ENCODE measurements around the gene BRSK2. TPM values are rescaled to one million over a fixed set of nuclear protein-coding genes. Genes with fewer than 3 reads are reported as not detected.

BRSK2 gene
- total and polyA plus RNA-seq, 9 of the 15 experiments (the other 6 are each of a cell fraction or from before 2014, with no cell fraction given): 0.06 to 0.52 (median 0.18) TPM; not detected in 5

DNA sequence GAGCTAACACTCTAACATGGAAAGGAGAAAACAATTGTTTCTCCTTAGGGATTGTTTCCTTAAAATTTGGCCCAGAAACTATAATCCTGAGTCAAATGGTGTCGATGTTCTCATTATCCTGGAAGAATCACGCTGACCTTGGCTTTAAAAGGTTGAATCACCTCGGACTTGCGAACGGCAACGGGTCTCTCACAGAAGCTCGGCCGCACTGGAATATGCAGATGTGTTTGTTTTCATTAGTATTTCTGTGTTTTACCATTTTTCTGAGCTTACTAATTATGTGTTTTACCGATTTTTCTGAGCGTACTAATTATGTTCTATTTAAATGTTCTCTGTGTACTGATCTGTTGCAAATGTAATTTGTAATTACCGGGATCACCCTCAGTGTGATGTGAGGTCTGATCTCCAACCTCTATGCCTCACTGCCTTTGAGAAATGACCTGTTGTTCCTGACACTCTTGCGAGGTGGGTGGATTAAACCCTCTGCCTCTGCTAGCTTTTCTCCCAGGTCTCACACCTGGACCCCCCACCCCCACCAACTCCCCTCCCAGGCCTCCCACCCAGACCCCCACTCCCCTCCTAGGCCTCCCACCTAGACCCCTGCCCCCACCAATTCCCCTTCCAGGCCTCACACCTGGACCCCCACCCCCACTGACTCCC is 38.3 kb upstream of the BRSK2 start (continued):
- TF ChIP-seq, protein P1, sequence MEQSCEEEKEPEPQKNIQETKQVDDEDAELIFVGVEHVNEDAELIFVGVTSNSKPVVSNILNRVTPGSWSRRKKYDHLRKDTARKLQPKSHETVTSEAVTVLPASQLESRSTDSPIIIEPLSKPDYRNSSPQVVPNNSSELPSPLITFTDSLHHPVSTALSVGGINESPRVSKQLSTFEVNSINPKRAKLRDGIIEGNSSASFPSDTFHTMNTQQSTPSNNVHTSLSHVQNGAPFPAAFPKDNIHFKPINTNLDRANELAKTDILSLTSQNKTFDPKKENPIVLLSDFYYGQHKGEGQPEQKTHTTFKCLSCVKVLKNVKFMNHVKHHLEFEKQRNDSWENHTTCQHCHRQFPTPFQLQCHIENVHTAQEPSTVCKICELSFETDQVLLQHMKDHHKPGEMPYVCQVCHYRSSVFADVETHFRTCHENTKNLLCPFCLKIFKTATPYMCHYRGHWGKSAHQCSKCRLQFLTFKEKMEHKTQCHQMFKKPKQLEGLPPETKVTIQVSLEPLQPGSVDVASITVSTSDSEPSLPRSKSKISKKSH (CRISPR knock-in tag; IDR thresholded peaks at IDR 0.05): no peak
- TF ChIP-seq POLR2AphosphoS5 (IDR thresholded peaks at IDR 0.05; ENCODE audit: control insufficient read depth, insufficient read depth, low read depth, low read length): peak; percentile 100

DNA sequence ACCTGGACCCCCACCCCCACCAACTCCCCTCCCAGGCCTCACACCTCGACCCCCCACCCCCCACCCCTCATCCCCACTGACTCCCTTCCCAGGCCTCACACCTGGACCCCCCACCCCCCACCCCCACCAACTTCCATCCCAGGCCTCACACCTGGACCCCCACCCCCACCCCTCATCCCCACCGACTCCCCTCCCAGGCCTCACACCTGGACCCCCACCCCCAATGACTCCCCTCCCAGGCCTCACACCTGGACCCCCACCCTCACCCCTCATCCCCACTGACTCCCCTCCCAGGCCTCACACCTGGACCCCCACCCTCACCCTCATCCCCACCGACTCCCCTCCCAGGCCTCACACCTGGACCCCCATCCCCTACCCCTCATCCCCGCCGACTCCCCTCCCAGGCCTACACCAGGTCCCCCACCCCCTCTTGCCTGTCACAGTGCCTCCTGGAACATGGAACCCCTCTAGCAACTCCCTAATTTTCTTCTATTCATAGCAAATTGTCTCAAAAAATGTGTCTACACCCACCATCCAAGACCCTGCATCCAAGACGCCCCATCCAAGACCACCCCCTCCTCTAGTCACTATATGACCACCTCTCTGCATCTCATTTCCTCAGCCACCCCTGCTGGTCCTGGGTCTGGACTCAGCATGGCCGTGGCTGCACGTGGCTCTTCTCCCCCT is 36.9 kb upstream of the BRSK2 start:
- Histone ChIP-seq H2AFZ (ENCODE audit: low read depth, low read length) (no peak overlapping the region), H3K9ac (ENCODE audit: insufficient read depth in 1 of 2, low read depth in 2 of 2, low read length in 2 of 2) (no peak overlapping the region), H3K4me2 (ENCODE audit: insufficient read depth, low read length) (no peak overlapping the region), H3K27ac (ENCODE audit: extremely low read depth, low read depth, low read length) (no peak overlapping the region), H4K20me1 (replicated peaks; ENCODE audit: control insufficient read depth, insufficient read depth, low read length) (no peaks in the 10 kb centered on the region), H3K9me1 (ENCODE audit: control insufficient read depth, insufficient read depth, low read length) (no peaks in the 10 kb centered on the region), H3K4me1 (replicated peaks in 1 of 2; ENCODE audit: control insufficient read depth in 2 of 2, insufficient read depth in 2 of 2, low read length in 2 of 2) (peaks cover 10 to 41% of the 10 kb centered on the region in 2 experiments; a peak in 4 of 5 replicates), H3K9me3 (replicated peaks; ENCODE audit: control insufficient read depth, insufficient read depth, low read depth, low read length) (no peaks in the 10 kb centered on the region), H3K79me2 (ENCODE audit: control insufficient read depth, insufficient read depth, low read length) (no peaks in the 10 kb centered on the region), H3K4me3 (no peak overlapping the region), H3K27me3 (ENCODE audit: control insufficient read depth in 2 of 2, insufficient read depth in 2 of 2, low read length in 2 of 2) (peaks cover 15 to 58% of the 10 kb centered on the region in 2 experiments; a peak in 4 of 5 replicates), H3K36me3 (ENCODE audit: control insufficient read depth, insufficient read depth, low read length) (no peaks in the 10 kb centered on the region)
- no peak for FAIRE-seq
- ATAC-seq: peak; percentile 22; the same call in 1 of the 3 replicates
- no TSS peak for BruUV-seq (replicated peaks)
- TF ChIP-seq SMARCA4 (IDR thresholded peaks at IDR 0.05) (no peak), PTRF (tag; IDR thresholded peaks at IDR 0.05) (no peak), RBM34 (IDR thresholded peaks at IDR 0.05; ENCODE audit: borderline replicate concordance, insufficient read depth, low read length) (no peak), KDM4B (IDR thresholded peaks at IDR 0.05; ENCODE audit: borderline replicate concordance in 2 of 2, low read depth in 1 of 2) (no peak), ETV6 (IDR thresholded peaks at IDR 0.05; ENCODE audit: borderline replicate concordance in 1 of 2, low read depth in 2 of 2, low read length in 1 of 2) (no peak), ETV6 (CRISPR knock-in tag; IDR thresholded peaks at IDR 0.05; ENCODE audit: borderline replicate concordance) (no peak), ZNF124 (CRISPR knock-in tag; IDR thresholded peaks at IDR 0.05) (no peak), NUFIP1 (IDR thresholded peaks at IDR 0.05; ENCODE audit: partially characterized antibody) (no peak)
- intact Hi-C loops (cut with micrococcal nuclease) (no loop called here), in situ Hi-C loops (cut with MboI) (no loop called here)
- CTCF ChIA-PET (ENCODE audit: low intra/inter-chr PET ratio): no interaction called here
- DNase-seq (ENCODE audit: extremely low read depth in 1 of 4, low spot score in 3 of 4): peak in 2 of 4 experiments; percentile 31 to 35
- POLR2A ChIA-PET: interaction anchor here (0.6 kb wide), 1 partner anchor 35 kb away, joined by 3 read pairs; no protein-coding TSS in a partner anchor
- WGBS (ENCODE audit: insufficient coverage, low coverage, missing lambda C conversion rate): 3% methylated on average over 3 of the region's 8 CpGs

All from K562 (cell line).